Heart left ventricle (tissue), 16 donors: ENCODE results near the gene FANCI. TPM values are rescaled to one million over a fixed set of nuclear protein-coding genes. Genes with fewer than 3 reads are reported as not detected.

Experiments used
- ATAC-seq, 4 donors: fragments of 200-7000 bp; cut with Tn5 transposase; one replicate each; pipeline ENCODE4 v1.9.1; 2020 to 2022; ENCODE audit warnings: moderate library complexity in 4 of 4, mild to moderate bottlenecking in 3 of 4, moderate number of reproducible peaks in 1 of 4
- DNase-seq, 5 donors: peaks; one replicate each; pipeline ENCODE4 v3.0.0-alpha.2; 2020
- H3K27ac ChIP-seq, 12 donors: fragments of 200-600 bp; sonication (generic) in 4 of 12; one replicate each; pipeline versions ENCODE4 v1.5.0 to v1.8.0; 2016 to 2022; ENCODE audit warnings: mild to moderate bottlenecking in 2 of 12
- H3K27me3 ChIP-seq, 9 donors: fragments of 200-600 bp; sonication (generic) in 2 of 9; one replicate each; pipeline versions ENCODE4 v1.5.1 to v1.8.0; 2016 to 2022; ENCODE audit warnings: mild to moderate bottlenecking in 3 of 9
- H3K36me3 ChIP-seq, 9 donors: fragments of 200-600 bp; sonication (generic) in 2 of 9; one replicate each; pipeline versions ENCODE4 v1.5.0 to v1.8.0; 2018 to 2022; ENCODE audit warnings: mild to moderate bottlenecking in 2 of 9
- H3K4me1 ChIP-seq, 12 donors: fragments of 200-600 bp; sonication (generic) in 4 of 12; one replicate each; pipeline versions ENCODE4 v1.5.0 to v1.8.0; 2016 to 2022; ENCODE audit warnings: mild to moderate bottlenecking in 3 of 12
- H3K4me3 ChIP-seq, 12 donors: fragments of 200-600 bp; sonication (generic) in 4 of 12; one replicate each; pipeline versions ENCODE4 v1.5.0 to v1.8.0; 2017 to 2022; ENCODE audit warnings: mild to moderate bottlenecking in 9 of 12, moderate library complexity in 4 of 12
- H3K9me3 ChIP-seq, 12 donors: fragments of 200-600 bp; sonication (generic) in 4 of 12; one replicate each; pipeline versions ENCODE4 v1.5.0 to v1.8.0; 2016 to 2022; ENCODE audit warnings: mild to moderate bottlenecking in 1 of 12
- POLR2A ChIP-seq, 2 donors: fragments of 450-650 bp; IDR thresholded peaks; one replicate each; pipeline ENCODE4 v1.6.1; 2017; ENCODE audit warnings: antibody characterized with exemption in 2 of 2, mild to moderate bottlenecking in 2 of 2, moderate library complexity in 2 of 2
- WGBS, 4 donors: extraction: QIAGEN DNeasy Blood & Tissue Kit in 2 of 4; methylation state at CpG; one replicate each; pipeline versions ENCODE4 v1.1.5 to v1.1.7; 2013 to 2018; 5-methylcytosine and 5-hydroxymethylcytosine counted together
- intact Hi-C, 10 donors: fragments of 100-400 bp; cut with DNase I; formaldehyde crosslinking; loops; one replicate each; pipeline versions ENCODE4 v1.11.1 to v1.14.2; 2022
- polyA plus RNA-seq, 2 donors: library from polyadenylated mRNA; stranded (reverse); fragments of 200-250 nt; gene quantifications; one replicate each; pipeline ENCODE4 v1.2.3, GENCODE V29; 2013
- total RNA-seq, 9 donors: library from RNA; depleted of rRNA in 2 of 9; stranded (reverse); fragments of >200 nt in 2 of 9; fragmentation: NEBNext Ultra II Directional in 3 of 9; extraction: Animal tissue kit (Norgen Biotek cat#: 25700) in 3 of 9; gene quantifications; one replicate each; pipeline versions ENCODE4 v1.1.0 to v1.2.4, GENCODE V29; 2016 to 2023
- TF ChIP-seq, protein P1 (sequence below), 12 donors: fragments of 200-600 bp; sonication (generic) in 4 of 12; IDR thresholded peaks; one replicate each; pipeline versions ENCODE4 v1.5.0 to v1.8.0; 2018 to 2022; ENCODE audit warnings: antibody characterized with exemption in 12 of 12, mild to moderate bottlenecking in 5 of 12
- donor health status: ischemic (EF 13 %, LVEDD 7.1; RV severe dilation, severe dysfunction).
- donor health status: healthy with polysubstance abuse.
- donor health status: DM: no; HTN: yes; CAD: no.
- donor health status: DM: no; HTN: no; CAD: no.
- donor health status: ischemic (EF 25% LVEDD 6.9; RV normal size, moderate dysfunction).
- donor health status: ischemic (EF 25% LVEDD 5.7; RV mildly dilated, moderate dysfunction).
- donor health status: healthy.
- donor health status: DM: yes; HTN: yes; CAD: no.
- donor health status: ischemic (EF 35%, LVEDD 5.7; RV mildly dilated, moderate dysfunction).
- donor health status: nonischemic (EF 11% LVEDD 7.7; RV severe dilation, severe dysfunction).
- donor health status: DM: yes; HTN: yes; CAD: no.
- donor health status: PGD.
- donor health status: ischemic (EF 29% LVEDD 5.4; RV normal size, mild dysfunction).
- donor health status: nonischemic (EF 23%, LVEDD 6.1; RV moderate dilation, normal function).

FANCI gene
- total and polyA plus RNA-seq, 11 donors = 0.42 to 10.3 (median 1.9) TPM

GRCh38 chr15:89329329-89330084 lies 85.7 kb downstream of the FANCI start:
- DNase-seq (no peak), ATAC-seq (peak in 2 of 4 donors; percentile 2 to 21)
- no peaks in the 10 kb centered on the region for H3K9me3 ChIP-seq
- no peak overlapping the region for H3K4me3 ChIP-seq
- intact Hi-C loops = loop anchor here in 2 of 10 donors (10.0 kb wide), 2 partner anchors 245 to 415 kb away; partner anchors contain the start of genes MFGE8 (in 1 of the 2) and TICRR (in 1 of the 2)
- TF ChIP-seq, protein P1, sequence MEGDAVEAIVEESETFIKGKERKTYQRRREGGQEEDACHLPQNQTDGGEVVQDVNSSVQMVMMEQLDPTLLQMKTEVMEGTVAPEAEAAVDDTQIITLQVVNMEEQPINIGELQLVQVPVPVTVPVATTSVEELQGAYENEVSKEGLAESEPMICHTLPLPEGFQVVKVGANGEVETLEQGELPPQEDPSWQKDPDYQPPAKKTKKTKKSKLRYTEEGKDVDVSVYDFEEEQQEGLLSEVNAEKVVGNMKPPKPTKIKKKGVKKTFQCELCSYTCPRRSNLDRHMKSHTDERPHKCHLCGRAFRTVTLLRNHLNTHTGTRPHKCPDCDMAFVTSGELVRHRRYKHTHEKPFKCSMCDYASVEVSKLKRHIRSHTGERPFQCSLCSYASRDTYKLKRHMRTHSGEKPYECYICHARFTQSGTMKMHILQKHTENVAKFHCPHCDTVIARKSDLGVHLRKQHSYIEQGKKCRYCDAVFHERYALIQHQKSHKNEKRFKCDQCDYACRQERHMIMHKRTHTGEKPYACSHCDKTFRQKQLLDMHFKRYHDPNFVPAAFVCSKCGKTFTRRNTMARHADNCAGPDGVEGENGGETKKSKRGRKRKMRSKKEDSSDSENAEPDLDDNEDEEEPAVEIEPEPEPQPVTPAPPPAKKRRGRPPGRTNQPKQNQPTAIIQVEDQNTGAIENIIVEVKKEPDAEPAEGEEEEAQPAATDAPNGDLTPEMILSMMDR (IDR thresholded peaks at IDR 0.05) = no peak
- no peak for TF ChIP-seq POLR2A (IDR thresholded peaks at IDR 0.05)
- WGBS, 4 donors = 65 to 78% (median 74%) methylated on average over 8 of the region's 8 CpGs
- H3K27me3 ChIP-seq = no peaks in the 10 kb centered on the region
- peak overlapping the region in 1 of 12 donors; percentile 60 for H3K27ac ChIP-seq
- peaks cover 6 to 62% (median 42%) of the 10 kb centered on the region in 12 donors for H3K4me1 ChIP-seq
- peaks cover 0 to 90% (median 86%) of the 10 kb centered on the region in 9 donors for H3K36me3 ChIP-seq

GRCh38 chr15:89330119-89330518 lies 86.3 kb downstream of the FANCI start:
- Histone ChIP-seq H3K27ac (peak overlapping the region in 1 of 12 donors; percentile 60), H3K9me3 (no peaks in the 10 kb centered on the region), H3K4me1 (peaks cover 6 to 63% (median 42%) of the 10 kb centered on the region in 12 donors), H3K36me3 (peaks cover 0 to 86% (median 82%) of the 10 kb centered on the region in 9 donors), H3K27me3 (no peaks in the 10 kb centered on the region), H3K4me3 (no peak overlapping the region)
- DNase-seq (no peak), ATAC-seq (no peak)
- WGBS, 4 donors = 75 to 89% (median 81%) methylated on average over 2 to 6 of the region's 6 CpGs
- intact Hi-C loops = loop anchor here in 2 of 10 donors (10.0 kb wide), 2 partner anchors 245 to 415 kb away; partner anchors contain the start of genes MFGE8 (in 1 of the 2) and TICRR (in 1 of the 2)
- TF ChIP-seq POLR2A (IDR thresholded peaks at IDR 0.05) = no peak
- TF ChIP-seq, protein P1 (IDR thresholded peaks at IDR 0.05) = no peak

GRCh38 chr15:89330881-89331595 lies 87.3 kb downstream of the FANCI start:
- no peak for TF ChIP-seq POLR2A (IDR thresholded peaks at IDR 0.05)
- TF ChIP-seq, protein P1 (IDR thresholded peaks at IDR 0.05) = no peak
- DNase-seq (no peak), ATAC-seq (no peak)
- no peak overlapping the region for H3K4me3 ChIP-seq
- H3K4me1 ChIP-seq = peaks cover 6 to 71% (median 50%) of the 10 kb centered on the region in 12 donors
- peaks cover 0 to 77% (median 73%) of the 10 kb centered on the region in 9 donors for H3K36me3 ChIP-seq
- no peak overlapping the region for H3K27ac ChIP-seq
- no peaks in the 10 kb centered on the region for H3K27me3 ChIP-seq
- intact Hi-C loops = loop anchor here in 2 of 10 donors (10.0 kb wide), 2 partner anchors 244 to 416 kb away; partner anchors contain the start of genes MFGE8 (in 1 of the 2) and TICRR (in 1 of the 2)
- 74 to 79% (median 76%) methylated on average over 7 of the region's 7 CpGs for WGBS, 4 donors
- H3K9me3 ChIP-seq = no peaks in the 10 kb centered on the region
